Activated CD4-positive, alpha-beta T cell treated with anti-CD3 and anti-CD28 coated beads, Interleukin-2, amount 50 U/mL, for 24 hours (primary cell): ENCODE measurements around the gene NRL.

ENCODE experiments used
- DNase-seq, 2 donors: peaks; one replicate each; pipeline ENCODE4 v3.0.0-alpha.2; 2020; ENCODE audit warnings: low read depth in 1 of 2, low spot score in 1 of 2

NRL gene

GRCh38 chr14:24068711-24069410 is 45.9 kb downstream of the NRL start:
- no peak for DNase-seq

GRCh38 chr14:24067133-24068082 is 47.3 kb downstream of the NRL start:
- DNase-seq: no peak

- DNase-seq: no peak
These were observed 48.1 kb downstream of the NRL start for GRCh38 chr14:24066496-24067132.

- no peak for DNase-seq
These were observed 49.3 kb downstream of the NRL start for GRCh38 chr14:24065408-24065807.

- no peak for DNase-seq
These were observed 49.9 kb downstream of the NRL start for GRCh38 chr14:24064856-24065255.

GRCh38 chr14:24064091-24064795 is 50.5 kb downstream of the NRL start:
- DNase-seq: no peak

GRCh38 chr14:24063263-24063836 is 51.4 kb downstream of the NRL start:
- no peak for DNase-seq

- DNase-seq: no peak
These were observed 52.4 kb downstream of the NRL start for GRCh38 chr14:24062216-24062980.

- no peak for DNase-seq
These were observed 53.5 kb downstream of the NRL start for GRCh38 chr14:24060984-24061913.

GRCh38 chr14:24060443-24060842 is 54.3 kb downstream of the NRL start:
- no peak for DNase-seq

GRCh38 chr14:24059841-24060388 is 54.8 kb downstream of the NRL start:
- no peak for DNase-seq

- DNase-seq: no peak
These were observed 55.7 kb downstream of the NRL start for GRCh38 chr14:24058951-24059475.

- no peak for DNase-seq
These were observed 56.3 kb downstream of the NRL start for GRCh38 chr14:24058260-24058950.

GRCh38 chr14:24057867-24058259 is 56.9 kb downstream of the NRL start:
- no peak for DNase-seq

GRCh38 chr14:24057271-24057670 is 57.5 kb downstream of the NRL start:
- DNase-seq: no peak

- no peak for DNase-seq
These were observed 58.0 kb downstream of the NRL start for GRCh38 chr14:24056800-24057184.

GRCh38 chr14:24055971-24056799 is 58.6 kb downstream of the NRL start:
- no peak for DNase-seq
